Duodenal mucosa (tissue), 2 donors: Measurements from ENCODE around the gene COBL.

Experiments
- H3K27ac ChIP-seq: one replicate; pipeline ENCODE4 v1.7.0; 2013; ENCODE audit warnings: low read depth, low read length
- H3K27me3 ChIP-seq, 2 donors: one replicate each; pipeline ENCODE4 v1.7.0; 2013; ENCODE audit warnings: low read length in 2 of 2, control low read depth in 1 of 2; ENCODE audit not compliant: insufficient read depth in 2 of 2, control insufficient read depth in 1 of 2
- H3K36me3 ChIP-seq, 2 donors: one replicate each; pipeline ENCODE4 v1.7.0; 2013; ENCODE audit warnings: low read length in 2 of 2, control low read depth in 1 of 2; ENCODE audit not compliant: insufficient read depth in 2 of 2, control insufficient read depth in 1 of 2
- H3K4me1 ChIP-seq, 2 donors: one replicate each; pipeline ENCODE4 v1.7.0; 2013; ENCODE audit warnings: low read length in 2 of 2, control low read depth in 1 of 2; ENCODE audit not compliant: insufficient read depth in 2 of 2, control insufficient read depth in 1 of 2
- H3K4me3 ChIP-seq, 2 donors: one replicate each; pipeline ENCODE4 v1.7.0; 2013; ENCODE audit warnings: low read length in 2 of 2, low read depth in 1 of 2
- H3K9ac ChIP-seq, 2 donors: one replicate each; pipeline ENCODE4 v1.7.0; 2013; ENCODE audit warnings: low read length in 2 of 2, low read depth in 1 of 2
- H3K9me3 ChIP-seq, 2 donors: one replicate each; pipeline ENCODE4 v1.7.0; 2013; ENCODE audit warnings: low read length in 2 of 2, control low read depth in 1 of 2; ENCODE audit not compliant: control insufficient read depth in 1 of 2

COBL gene

DNA sequence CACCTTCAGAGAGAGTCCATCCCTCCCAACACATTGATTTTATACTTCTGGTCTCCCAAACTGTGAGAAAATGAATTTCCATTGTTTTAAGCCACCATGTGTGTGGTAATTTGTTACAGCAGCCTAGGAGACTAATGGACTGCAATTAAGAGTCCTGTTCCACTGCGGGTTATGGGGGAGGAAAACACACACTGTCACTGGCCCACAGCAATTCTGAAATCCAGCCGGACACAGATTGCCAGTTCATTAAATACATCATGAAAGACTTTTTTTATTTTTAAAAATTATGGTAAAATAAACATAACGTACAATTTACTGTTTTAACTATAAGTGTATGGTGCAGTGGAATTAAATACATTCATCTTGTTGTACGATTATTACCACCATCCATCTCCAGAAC, 340.5 kb downstream of the COBL start:
- H3K4me3 ChIP-seq, result no peak overlapping the region
- H3K4me1 ChIP-seq, result no peaks in the 10 kb centered on the region
- H3K27ac ChIP-seq, result no peak overlapping the region
- no peaks in the 10 kb centered on the region for H3K27me3 ChIP-seq
- H3K36me3 ChIP-seq, result no peaks in the 10 kb centered on the region
- peaks cover 0 to 5% of the 10 kb centered on the region in 2 donors for H3K9me3 ChIP-seq
- no peak overlapping the region for H3K9ac ChIP-seq

DNA sequence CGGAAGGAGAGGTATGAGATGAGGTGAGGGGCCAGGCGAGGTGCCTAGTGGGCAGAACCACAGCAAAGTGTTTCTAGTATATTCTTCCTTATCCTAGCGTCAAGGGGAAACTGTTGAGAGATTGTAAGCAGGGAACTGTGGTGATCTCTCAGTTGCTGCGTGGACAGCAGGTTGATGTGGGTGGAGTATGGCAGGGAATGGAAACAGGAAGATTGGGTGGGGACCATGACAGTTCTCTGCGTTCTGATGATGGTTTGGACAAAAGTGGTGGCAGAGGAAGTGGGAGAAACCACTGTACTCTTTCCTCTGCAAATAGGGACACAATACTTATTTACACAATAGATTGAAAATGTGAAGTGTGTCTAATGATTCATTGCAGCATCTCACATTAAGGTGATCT, 342.4 kb downstream of the COBL start:
- Histone ChIP-seq H3K36me3 (no peaks in the 10 kb centered on the region), H3K27ac (no peak overlapping the region), H3K27me3 (no peaks in the 10 kb centered on the region), H3K9me3 (peaks cover 0 to 5% of the 10 kb centered on the region in 2 donors), H3K4me1 (no peaks in the 10 kb centered on the region), H3K9ac (no peak overlapping the region), H3K4me3 (no peak overlapping the region)

DNA sequence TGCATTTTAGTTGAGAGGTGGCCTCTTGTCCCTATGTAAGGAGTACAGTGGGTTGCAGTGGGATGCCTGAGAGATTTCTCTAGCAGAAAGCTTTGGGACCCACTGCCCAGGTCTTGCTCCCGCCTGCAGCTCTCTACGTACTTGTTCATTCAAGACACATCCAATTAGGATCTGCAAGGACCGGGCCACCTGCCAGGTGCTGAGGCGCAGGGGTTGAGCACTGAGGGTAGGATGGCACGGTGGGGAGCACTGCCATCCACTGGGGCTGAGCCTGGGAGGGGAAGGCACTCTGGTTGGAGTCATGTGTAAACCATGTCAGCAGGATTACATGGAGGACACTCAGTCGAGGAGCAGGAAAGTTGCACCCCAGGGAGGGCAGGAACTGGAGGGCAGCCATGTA, 342.8 kb downstream of the COBL start:
- H3K27ac ChIP-seq, result no peak overlapping the region
- no peaks in the 10 kb centered on the region for H3K4me1 ChIP-seq
- H3K27me3 ChIP-seq, result no peaks in the 10 kb centered on the region
- H3K36me3 ChIP-seq, result no peaks in the 10 kb centered on the region
- H3K4me3 ChIP-seq, result no peak overlapping the region
- peaks cover 0 to 5% of the 10 kb centered on the region in 2 donors for H3K9me3 ChIP-seq
- no peak overlapping the region for H3K9ac ChIP-seq

DNA sequence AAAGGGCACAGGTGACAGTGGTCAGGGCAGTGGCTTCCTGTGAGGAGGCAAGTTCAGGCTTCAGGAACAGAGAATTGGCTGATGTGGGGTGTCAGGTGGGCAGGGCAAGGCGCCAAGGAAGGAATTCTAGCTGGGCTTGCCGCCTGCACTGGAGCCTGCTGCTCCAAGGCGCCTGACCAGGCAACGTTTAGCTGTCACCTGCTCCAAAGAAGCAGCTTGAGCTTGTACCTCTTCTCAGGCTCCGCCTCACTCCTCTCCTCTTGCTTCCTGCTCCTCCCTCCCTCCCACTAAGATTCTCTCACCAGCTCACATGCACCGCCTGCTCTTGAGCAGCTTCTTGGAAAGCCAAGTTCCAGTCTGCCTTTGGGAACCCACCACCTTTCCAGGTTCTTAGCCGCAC, 346.5 kb downstream of the COBL start:
- no peak overlapping the region for H3K4me3 ChIP-seq
- no peaks in the 10 kb centered on the region for H3K4me1 ChIP-seq
- no peaks in the 10 kb centered on the region for H3K27me3 ChIP-seq
- no peak overlapping the region for H3K27ac ChIP-seq
- no peaks in the 10 kb centered on the region for H3K36me3 ChIP-seq
- H3K9me3 ChIP-seq, result no peaks in the 10 kb centered on the region
- no peak overlapping the region for H3K9ac ChIP-seq
